ENCODE data around the gene PROK1. TPM values are rescaled to one million over a fixed set of nuclear protein-coding genes. Genes with fewer than 3 reads are reported as not detected.

PROK1 gene
- total and polyA plus RNA-seq, 2 experiments from 2014 or later = not detected

DNA sequence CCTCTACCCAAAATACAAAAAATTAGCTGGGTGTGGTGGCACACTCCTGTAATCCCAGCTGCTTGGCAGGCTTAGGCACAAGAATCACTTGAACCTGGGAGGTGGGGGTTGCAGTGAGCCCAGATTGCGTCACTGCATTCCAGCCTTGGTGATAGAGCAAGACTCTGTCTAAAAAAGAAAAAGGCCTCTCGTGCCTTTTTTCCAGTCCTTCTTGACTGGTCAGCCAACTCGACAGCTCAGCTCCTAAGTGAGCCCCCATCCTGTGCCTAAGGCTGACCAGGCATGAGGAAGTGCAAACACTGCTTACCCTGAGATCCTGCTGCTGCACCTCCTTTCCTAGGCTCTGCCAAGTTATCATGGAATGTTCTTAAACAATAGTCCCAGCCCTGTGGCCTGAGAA, 10.1 kb upstream of the PROK1 start (continued):
- TF ChIP-seq, protein P1, sequence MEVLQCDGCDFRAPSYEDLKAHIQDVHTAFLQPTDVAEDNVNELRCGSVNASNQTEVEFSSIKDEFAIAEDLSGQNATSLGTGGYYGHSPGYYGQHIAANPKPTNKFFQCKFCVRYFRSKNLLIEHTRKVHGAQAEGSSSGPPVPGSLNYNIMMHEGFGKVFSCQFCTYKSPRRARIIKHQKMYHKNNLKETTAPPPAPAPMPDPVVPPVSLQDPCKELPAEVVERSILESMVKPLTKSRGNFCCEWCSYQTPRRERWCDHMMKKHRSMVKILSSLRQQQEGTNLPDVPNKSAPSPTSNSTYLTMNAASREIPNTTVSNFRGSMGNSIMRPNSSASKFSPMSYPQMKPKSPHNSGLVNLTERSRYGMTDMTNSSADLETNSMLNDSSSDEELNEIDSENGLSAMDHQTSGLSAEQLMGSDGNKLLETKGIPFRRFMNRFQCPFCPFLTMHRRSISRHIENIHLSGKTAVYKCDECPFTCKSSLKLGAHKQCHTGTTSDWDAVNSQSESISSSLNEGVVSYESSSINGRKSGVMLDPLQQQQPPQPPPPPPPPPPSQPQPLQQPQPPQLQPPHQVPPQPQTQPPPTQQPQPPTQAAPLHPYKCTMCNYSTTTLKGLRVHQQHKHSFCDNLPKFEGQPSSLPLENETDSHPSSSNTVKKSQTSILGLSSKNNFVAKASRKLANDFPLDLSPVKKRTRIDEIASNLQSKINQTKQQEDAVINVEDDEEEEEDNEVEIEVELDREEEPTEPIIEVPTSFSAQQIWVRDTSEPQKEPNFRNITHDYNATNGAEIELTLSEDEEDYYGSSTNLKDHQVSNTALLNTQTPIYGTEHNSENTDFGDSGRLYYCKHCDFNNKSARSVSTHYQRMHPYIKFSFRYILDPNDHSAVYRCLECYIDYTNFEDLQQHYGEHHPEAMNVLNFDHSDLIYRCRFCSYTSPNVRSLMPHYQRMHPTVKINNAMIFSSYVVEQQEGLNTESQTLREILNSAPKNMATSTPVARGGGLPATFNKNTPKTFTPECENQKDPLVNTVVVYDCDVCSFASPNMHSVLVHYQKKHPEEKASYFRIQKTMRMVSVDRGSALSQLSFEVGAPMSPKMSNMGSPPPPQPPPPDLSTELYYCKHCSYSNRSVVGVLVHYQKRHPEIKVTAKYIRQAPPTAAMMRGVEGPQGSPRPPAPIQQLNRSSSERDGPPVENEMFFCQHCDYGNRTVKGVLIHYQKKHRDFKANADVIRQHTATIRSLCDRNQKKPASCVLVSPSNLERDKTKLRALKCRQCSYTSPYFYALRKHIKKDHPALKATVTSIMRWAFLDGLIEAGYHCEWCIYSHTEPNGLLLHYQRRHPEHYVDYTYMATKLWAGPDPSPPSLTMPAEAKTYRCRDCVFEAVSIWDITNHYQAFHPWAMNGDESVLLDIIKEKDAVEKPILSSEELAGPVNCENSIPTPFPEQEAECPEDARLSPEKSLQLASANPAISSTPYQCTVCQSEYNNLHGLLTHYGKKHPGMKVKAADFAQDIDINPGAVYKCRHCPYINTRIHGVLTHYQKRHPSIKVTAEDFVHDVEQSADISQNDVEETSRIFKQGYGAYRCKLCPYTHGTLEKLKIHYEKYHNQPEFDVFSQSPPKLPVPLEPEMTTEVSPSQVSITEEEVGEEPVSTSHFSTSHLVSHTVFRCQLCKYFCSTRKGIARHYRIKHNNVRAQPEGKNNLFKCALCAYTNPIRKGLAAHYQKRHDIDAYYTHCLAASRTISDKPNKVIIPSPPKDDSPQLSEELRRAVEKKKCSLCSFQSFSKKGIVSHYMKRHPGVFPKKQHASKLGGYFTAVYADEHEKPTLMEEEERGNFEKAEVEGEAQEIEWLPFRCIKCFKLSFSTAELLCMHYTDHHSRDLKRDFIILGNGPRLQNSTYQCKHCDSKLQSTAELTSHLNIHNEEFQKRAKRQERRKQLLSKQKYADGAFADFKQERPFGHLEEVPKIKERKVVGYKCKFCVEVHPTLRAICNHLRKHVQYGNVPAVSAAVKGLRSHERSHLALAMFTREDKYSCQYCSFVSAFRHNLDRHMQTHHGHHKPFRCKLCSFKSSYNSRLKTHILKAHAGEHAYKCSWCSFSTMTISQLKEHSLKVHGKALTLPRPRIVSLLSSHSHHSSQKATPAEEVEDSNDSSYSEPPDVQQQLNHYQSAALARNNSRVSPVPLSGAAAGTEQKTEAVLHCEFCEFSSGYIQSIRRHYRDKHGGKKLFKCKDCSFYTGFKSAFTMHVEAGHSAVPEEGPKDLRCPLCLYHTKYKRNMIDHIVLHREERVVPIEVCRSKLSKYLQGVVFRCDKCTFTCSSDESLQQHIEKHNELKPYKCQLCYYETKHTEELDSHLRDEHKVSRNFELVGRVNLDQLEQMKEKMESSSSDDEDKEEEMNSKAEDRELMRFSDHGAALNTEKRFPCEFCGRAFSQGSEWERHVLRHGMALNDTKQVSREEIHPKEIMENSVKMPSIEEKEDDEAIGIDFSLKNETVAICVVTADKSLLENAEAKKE (CRISPR knock-in tag; IDR thresholded peaks at IDR 0.05) = no peak

DNA sequence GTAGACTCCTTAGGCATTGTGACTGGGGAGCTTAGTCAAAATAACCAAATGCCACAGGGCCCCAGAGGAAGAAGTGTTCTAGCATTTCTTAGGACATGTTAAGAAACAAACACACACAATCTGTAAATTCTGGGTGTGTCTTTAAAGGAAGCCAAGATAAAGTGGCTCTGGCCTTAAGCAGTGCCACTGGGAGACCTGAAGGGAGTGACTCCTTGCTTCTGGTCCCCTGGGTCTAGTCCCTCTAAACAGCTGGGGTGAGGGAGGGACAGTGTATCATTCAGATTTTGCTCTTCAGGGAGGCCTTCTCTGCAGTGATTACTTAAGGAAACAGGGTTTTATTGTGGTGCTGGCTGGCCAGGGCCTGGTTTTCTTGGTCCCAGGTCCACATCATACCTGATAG, 9.1 kb upstream of the PROK1 start:
- Histone ChIP-seq H3K79me2 (replicated peaks; ENCODE audit: insufficient read depth) (no peaks in the 10 kb centered on the region), H3K27me3 (ENCODE audit: insufficient read depth) (no peaks in the 10 kb centered on the region), H3K4me3 (no peak overlapping the region), H3K27ac (ENCODE audit: low read depth) (no peak overlapping the region), H3K36me3 (ENCODE audit: insufficient read depth) (no peaks in the 10 kb centered on the region), H3F3A (replicated peaks; ENCODE audit: low read depth) (no peaks in the 10 kb centered on the region), H4K20me1 (replicated peaks; ENCODE audit: insufficient read depth) (no peaks in the 10 kb centered on the region), H3K9me2 (ENCODE audit: insufficient read depth) (no peaks in the 10 kb centered on the region), H3K4me2 (no peak overlapping the region), H2AFZ (no peak overlapping the region), H3K4me1 (ENCODE audit: insufficient read depth) (no peaks in the 10 kb centered on the region)
- Mint-ChIP-seq H3K36me3 (ENCODE audit: low read depth) (no peaks in the 10 kb centered on the region), H3K4me3 (no peak overlapping the region), H3K9me3 (no peaks in the 10 kb centered on the region; the same call in 2 of the 3 replicates), H3K4me1 (peaks cover 3% of the 10 kb centered on the region; the same call in 1 of the 3 replicates), H3K27ac (no peak overlapping the region; the same call in 1 of the 2 replicates), H3K27me3 (ENCODE audit: insufficient read depth, low read depth, poor library complexity) (peaks cover 13% of the 10 kb centered on the region)
- ATAC-seq (no peak), DNase-seq (ENCODE audit: low spot score) (no peak)
- TF ChIP-seq CREB1 (CRISPR knock-in tag; IDR thresholded peaks at IDR 0.05; ENCODE audit: low read depth) (no peak), POLR2AphosphoS5 (IDR thresholded peaks at IDR 0.05; ENCODE audit: low read depth) (no peak), STAT1 (IDR thresholded peaks at IDR 0.05; ENCODE audit: unreplicated experiment) (no peak), NANOG (IDR thresholded peaks at IDR 0.05; ENCODE audit: borderline replicate concordance) (no peak)
- TF ChIP-seq, protein P2, sequence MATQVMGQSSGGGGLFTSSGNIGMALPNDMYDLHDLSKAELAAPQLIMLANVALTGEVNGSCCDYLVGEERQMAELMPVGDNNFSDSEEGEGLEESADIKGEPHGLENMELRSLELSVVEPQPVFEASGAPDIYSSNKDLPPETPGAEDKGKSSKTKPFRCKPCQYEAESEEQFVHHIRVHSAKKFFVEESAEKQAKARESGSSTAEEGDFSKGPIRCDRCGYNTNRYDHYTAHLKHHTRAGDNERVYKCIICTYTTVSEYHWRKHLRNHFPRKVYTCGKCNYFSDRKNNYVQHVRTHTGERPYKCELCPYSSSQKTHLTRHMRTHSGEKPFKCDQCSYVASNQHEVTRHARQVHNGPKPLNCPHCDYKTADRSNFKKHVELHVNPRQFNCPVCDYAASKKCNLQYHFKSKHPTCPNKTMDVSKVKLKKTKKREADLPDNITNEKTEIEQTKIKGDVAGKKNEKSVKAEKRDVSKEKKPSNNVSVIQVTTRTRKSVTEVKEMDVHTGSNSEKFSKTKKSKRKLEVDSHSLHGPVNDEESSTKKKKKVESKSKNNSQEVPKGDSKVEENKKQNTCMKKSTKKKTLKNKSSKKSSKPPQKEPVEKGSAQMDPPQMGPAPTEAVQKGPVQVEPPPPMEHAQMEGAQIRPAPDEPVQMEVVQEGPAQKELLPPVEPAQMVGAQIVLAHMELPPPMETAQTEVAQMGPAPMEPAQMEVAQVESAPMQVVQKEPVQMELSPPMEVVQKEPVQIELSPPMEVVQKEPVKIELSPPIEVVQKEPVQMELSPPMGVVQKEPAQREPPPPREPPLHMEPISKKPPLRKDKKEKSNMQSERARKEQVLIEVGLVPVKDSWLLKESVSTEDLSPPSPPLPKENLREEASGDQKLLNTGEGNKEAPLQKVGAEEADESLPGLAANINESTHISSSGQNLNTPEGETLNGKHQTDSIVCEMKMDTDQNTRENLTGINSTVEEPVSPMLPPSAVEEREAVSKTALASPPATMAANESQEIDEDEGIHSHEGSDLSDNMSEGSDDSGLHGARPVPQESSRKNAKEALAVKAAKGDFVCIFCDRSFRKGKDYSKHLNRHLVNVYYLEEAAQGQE (IDR thresholded peaks at IDR 0.05; ENCODE audit: unreplicated experiment) = no peak
- TF ChIP-seq, protein P1 (CRISPR knock-in tag; IDR thresholded peaks at IDR 0.05) = no peak
